ENCODE measurements around the gene CS.
"Not testable (repeated sequence)": the region's sequence is repeated elsewhere in the genome, so short reads cannot be mapped to it uniquely, and the experiment has no call there.

CS gene

DNA sequence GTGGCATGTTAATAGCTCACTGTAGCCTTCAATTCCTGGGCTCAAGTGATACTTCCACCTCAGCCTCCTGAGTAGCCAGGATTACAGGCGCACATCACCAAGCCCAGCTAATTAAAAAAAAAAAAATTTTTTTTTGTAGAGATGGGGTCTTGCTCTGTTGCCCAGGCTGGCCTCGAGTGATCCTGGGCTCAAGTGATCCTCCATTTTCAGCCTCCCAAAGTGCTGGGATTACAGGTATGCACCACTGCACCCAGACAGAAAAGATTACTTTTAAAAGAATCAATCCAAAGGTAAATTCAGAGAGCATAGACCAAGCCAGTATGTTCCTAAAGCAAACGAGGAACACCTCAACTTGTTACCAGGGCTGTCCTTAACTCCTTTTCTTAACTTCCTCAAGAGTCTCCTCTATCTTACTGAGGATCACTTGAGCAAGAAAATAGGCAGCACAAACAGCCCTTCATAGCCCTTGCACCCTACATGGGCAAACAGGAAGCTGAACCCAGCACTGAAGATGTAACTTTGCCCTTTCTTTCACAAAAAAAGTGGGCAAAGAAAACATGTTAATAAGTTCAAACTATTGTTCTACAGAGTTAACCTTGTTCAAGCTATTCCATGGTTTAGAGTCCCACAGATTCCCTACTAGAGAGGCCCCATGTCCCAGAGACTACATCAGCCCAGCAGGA, 11.3 kb downstream of the CS start:
- H3K4me3 ChIP-seq (replicated peaks; ENCODE audit: low read depth, low read length), result no peak overlapping the region
- DNase-seq (ENCODE audit: low read depth), result no peak
- TF ChIP-seq CTCF (IDR thresholded peaks at IDR 0.05; ENCODE audit: low read length, missing control alignments), result no peak

- peak; percentile 61 for DNase-seq (ENCODE audit: low read depth)
- no peak overlapping the region for H3K4me3 ChIP-seq (replicated peaks; ENCODE audit: low read depth, low read length)
- no peak for TF ChIP-seq CTCF (IDR thresholded peaks at IDR 0.05; ENCODE audit: low read length, missing control alignments)
Measured at GRCh38 chr12:56286044-56286830, 13.9 kb downstream of the CS start.

- DNase-seq (ENCODE audit: low read depth); H3K4me3 ChIP-seq (replicated peaks; ENCODE audit: low read depth, low read length): not testable (repeated sequence)
Measured at GRCh38 chr12:56284263-56284662, 15.9 kb downstream of the CS start.

- no peak for TF ChIP-seq CTCF (IDR thresholded peaks at IDR 0.05; ENCODE audit: low read length, missing control alignments)
- H3K4me3 ChIP-seq (replicated peaks; ENCODE audit: low read depth, low read length), result no peak overlapping the region
Measured at GRCh38 chr12:56282579-56282978, 17.6 kb downstream of the CS start.

DNA sequence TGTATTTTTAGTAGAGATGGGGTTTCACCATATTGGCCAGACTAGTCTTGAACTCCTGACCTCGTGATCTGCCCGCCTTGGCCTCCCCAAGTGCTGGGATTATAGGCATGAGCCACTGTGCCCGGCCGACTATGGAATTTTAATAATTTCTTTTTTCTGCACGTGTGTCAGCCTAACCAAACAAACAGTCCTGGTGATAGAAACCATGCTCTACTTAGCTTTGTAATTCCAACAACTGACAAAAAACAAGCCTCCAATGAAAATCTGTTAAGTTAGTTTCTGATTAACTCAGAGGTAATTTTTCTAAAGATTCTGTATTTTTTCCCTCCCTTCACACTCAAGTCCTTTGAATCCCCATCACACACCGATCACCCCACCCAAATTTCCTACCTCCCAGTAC, 18.1 kb downstream of the CS start:
- DNase-seq (ENCODE audit: low read depth), result no peak
- TF ChIP-seq CTCF (IDR thresholded peaks at IDR 0.05; ENCODE audit: low read length, missing control alignments), result no peak
- H3K4me3 ChIP-seq (replicated peaks; ENCODE audit: low read depth, low read length), result no peak overlapping the region

More at GRCh38 chr12:56282579-56282978, 17.6 kb downstream of the CS start:
- DNase-seq (ENCODE audit: low read depth), result no peak

GRCh38 chr12:56280849-56281248, 19.3 kb downstream of the CS start:
- no peak overlapping the region for H3K4me3 ChIP-seq (replicated peaks; ENCODE audit: low read depth, low read length)
- TF ChIP-seq CTCF (IDR thresholded peaks at IDR 0.05; ENCODE audit: low read length, missing control alignments), result no peak

GRCh38 chr12:56278905-56279304, 21.2 kb downstream of the CS start:
- no peak for DNase-seq (ENCODE audit: low read depth)
- TF ChIP-seq CTCF (IDR thresholded peaks at IDR 0.05; ENCODE audit: low read length, missing control alignments), result no peak

More at GRCh38 chr12:56280849-56281248, 19.3 kb downstream of the CS start:
- DNase-seq (ENCODE audit: low read depth), result no peak

More at GRCh38 chr12:56278905-56279304, 21.2 kb downstream of the CS start:
- no peak overlapping the region for H3K4me3 ChIP-seq (replicated peaks; ENCODE audit: low read depth, low read length)
